ENCODE results near the gene PCDHA11. TPM values are rescaled to one million over a fixed set of nuclear protein-coding genes. Genes with fewer than 3 reads are reported as not detected.
"Not testable (repeated sequence)": the region's sequence is repeated elsewhere in the genome, so short reads cannot be mapped to it uniquely, and the experiment has no call there.

Gene PCDHA11
- total RNA-seq, 2 experiments from 2014 or later: not detected

GRCh38 chr5:140834439-140835008, 34.2 kb upstream of the PCDHA11 start:
- DNase-seq; H3K4me1 Mint-ChIP-seq (ENCODE audit: low read depth); H3K27ac Mint-ChIP-seq; POLR2A ChIA-PET; CTCF ChIA-PET; H3K4me3 Mint-ChIP-seq; H3K36me3 Mint-ChIP-seq (ENCODE audit: low read depth); ATAC-seq; H3K27me3 Mint-ChIP-seq (ENCODE audit: low read depth): not testable (repeated sequence)
- peaks cover 15% of the 10 kb centered on the region for H3K9me3 Mint-ChIP-seq (ENCODE audit: insufficient read depth)

- CTCF ChIA-PET: no interaction called here
These were observed 32.9 kb upstream of the PCDHA11 start for GRCh38 chr5:140835622-140836510.

GRCh38 chr5:140840978-140841962, 27.5 kb upstream of the PCDHA11 start, which contains the start of gene PCDHA8:
PCDHA8 (plus strand) TSS chr5:140841187; CDS start chr5:140841322, 135 bp downstream.
- ATAC-seq: no peak
- H3K27me3 Mint-ChIP-seq (ENCODE audit: low read depth): no peaks in the 10 kb centered on the region
- H3K9me3 Mint-ChIP-seq (ENCODE audit: insufficient read depth): peaks cover 22% of the 10 kb centered on the region
- H3K4me3 Mint-ChIP-seq: peak within 1 kb of the TSS; percentile 22
- no peaks in the 10 kb centered on the region for H3K4me1 Mint-ChIP-seq (ENCODE audit: low read depth)
- ChIA-PET CTCF (interaction anchor here (1.5 to 1.6 kb wide), 2 partner anchors 11 to 56 kb away, joined by 4 to 6 read pairs; partner anchors contain the start of gene PCDHA1), POLR2A (no interaction called here)
- H3K36me3 Mint-ChIP-seq (ENCODE audit: low read depth): peaks cover 5% of the 10 kb centered on the region
- H3K27ac Mint-ChIP-seq: no peak within 1 kb of the TSS
- DNase-seq: no peak

More at GRCh38 chr5:140835622-140836510, 32.9 kb upstream of the PCDHA11 start:
- Mint-ChIP-seq H3K9me3 (ENCODE audit: insufficient read depth) (peaks cover 15% of the 10 kb centered on the region), H3K36me3 (ENCODE audit: low read depth) (no peaks in the 10 kb centered on the region), H3K4me3 (peak overlapping the region; percentile 12), H3K27ac (no peak overlapping the region), H3K4me1 (ENCODE audit: low read depth) (no peaks in the 10 kb centered on the region), H3K27me3 (ENCODE audit: low read depth) (no peaks in the 10 kb centered on the region)
- POLR2A ChIA-PET: no interaction called here
- no peak for DNase-seq
- ATAC-seq: no peak

- peaks cover 5% of the 10 kb centered on the region for H3K36me3 Mint-ChIP-seq (ENCODE audit: low read depth)
- DNase-seq (no peak), ATAC-seq (no peak)
- ChIA-PET CTCF (interaction anchor here (1.6 kb wide), 1 partner anchor 9 kb away, joined by 4 read pairs; no protein-coding TSS in a partner anchor), POLR2A (no interaction called here)
- no peaks in the 10 kb centered on the region for H3K27me3 Mint-ChIP-seq (ENCODE audit: low read depth)
- no peak overlapping the region for H3K27ac Mint-ChIP-seq
- peaks cover 22% of the 10 kb centered on the region for H3K9me3 Mint-ChIP-seq (ENCODE audit: insufficient read depth)
- no peaks in the 10 kb centered on the region for H3K4me1 Mint-ChIP-seq (ENCODE audit: low read depth)
- H3K4me3 Mint-ChIP-seq: no peak overlapping the region
These were observed 25.7 kb upstream of the PCDHA11 start for GRCh38 chr5:140842798-140843733.

- POLR2A ChIA-PET; H3K27me3 Mint-ChIP-seq (ENCODE audit: low read depth); H3K36me3 Mint-ChIP-seq (ENCODE audit: low read depth); H3K27ac Mint-ChIP-seq; H3K4me3 Mint-ChIP-seq; CTCF ChIA-PET; H3K4me1 Mint-ChIP-seq (ENCODE audit: low read depth); ATAC-seq; DNase-seq: not testable (repeated sequence)
- peaks cover 10% of the 10 kb centered on the region for H3K9me3 Mint-ChIP-seq (ENCODE audit: insufficient read depth)
These were observed 20.3 kb upstream of the PCDHA11 start, which contains the start of gene PCDHA9 for GRCh38 chr5:140848139-140849102. PCDHA9 (plus strand) TSS chr5:140848382; CDS start chr5:140848496, 114 bp downstream.

GRCh38 chr5:140849831-140850634, 18.7 kb upstream of the PCDHA11 start:
- POLR2A ChIA-PET; ATAC-seq; DNase-seq; CTCF ChIA-PET; H3K4me1 Mint-ChIP-seq (ENCODE audit: low read depth); H3K4me3 Mint-ChIP-seq; H3K27ac Mint-ChIP-seq; H3K9me3 Mint-ChIP-seq (ENCODE audit: insufficient read depth); H3K36me3 Mint-ChIP-seq (ENCODE audit: low read depth); H3K27me3 Mint-ChIP-seq (ENCODE audit: low read depth): not testable (repeated sequence)

- ATAC-seq (no peak), DNase-seq (no peak)
- H3K27ac Mint-ChIP-seq: no peak within 1 kb of the TSS
- H3K4me1 Mint-ChIP-seq (ENCODE audit: low read depth): no peaks in the 10 kb centered on the region
- peak within 1 kb of the TSS; percentile 18 for H3K4me3 Mint-ChIP-seq
- H3K9me3 Mint-ChIP-seq (ENCODE audit: insufficient read depth): peaks cover 15% of the 10 kb centered on the region
- CTCF ChIA-PET: no interaction called here
- peaks cover 2% of the 10 kb centered on the region for H3K27me3 Mint-ChIP-seq (ENCODE audit: low read depth)
- POLR2A ChIA-PET: no interaction called here
- H3K36me3 Mint-ChIP-seq (ENCODE audit: low read depth): peaks cover 3% of the 10 kb centered on the region
These were observed 12.7 kb upstream of the PCDHA11 start, which contains the start of gene PCDHA10 for GRCh38 chr5:140855772-140856674. PCDHA10 (plus strand) TSS chr5:140855897; CDS start chr5:140856049, 152 bp downstream.

- POLR2A ChIA-PET: no interaction called here
These were observed 11.4 kb upstream of the PCDHA11 start for GRCh38 chr5:140857177-140857986.

More at GRCh38 chr5:140857177-140857986, 11.4 kb upstream of the PCDHA11 start:
- H3K9me3 Mint-ChIP-seq (ENCODE audit: insufficient read depth): peaks cover 21% of the 10 kb centered on the region
- H3K4me1 Mint-ChIP-seq (ENCODE audit: low read depth): no peaks in the 10 kb centered on the region
- peaks cover 3% of the 10 kb centered on the region for H3K36me3 Mint-ChIP-seq (ENCODE audit: low read depth)
- no peak overlapping the region for H3K27ac Mint-ChIP-seq
- peaks cover 2% of the 10 kb centered on the region for H3K27me3 Mint-ChIP-seq (ENCODE audit: low read depth)
- DNase-seq (no peak), ATAC-seq (no peak)
- H3K4me3 Mint-ChIP-seq: no peak overlapping the region
- CTCF ChIA-PET: no interaction called here

Data from activated CD8-positive, alpha-beta T cell treated with anti-CD3 and anti-CD28 coated beads, Interleukin-2, amount 10 ng/mL, durations not matched to agents 7 days and 5 days (primary cell).